DOHH2 (cell line): Measurements from ENCODE around the gene RAB11FIP5.

Experiments
- H3F3A ChIP-seq: fragments of 200-600 bp; sonication (generic), shearing (Covaris generic); 2 replicates; pipeline ENCODE4 v1.6.0; 2016; ENCODE audit warnings: antibody characterized with exemption, mild to moderate bottlenecking; ENCODE audit not compliant: control insufficient read depth, insufficient read depth
- H3K27ac ChIP-seq: fragments of 200-600 bp; sonication (generic); 2 replicates; pipeline ENCODE4 v1.5.1; 2014; ENCODE audit warnings: low read depth, mild to moderate bottlenecking, low read length, moderate library complexity
- H3K27me3 ChIP-seq: fragments of 200-600 bp; sonication (generic); 2 replicates; pipeline ENCODE4 v1.6.1; 2014; ENCODE audit warnings: mild to moderate bottlenecking, low read length, mixed read lengths; ENCODE audit not compliant: control insufficient read depth
- H3K36me3 ChIP-seq: fragments of 200-600 bp; sonication (generic); 2 replicates; pipeline ENCODE4 v1.6.1; 2014; ENCODE audit warnings: mild to moderate bottlenecking, low read length, moderate library complexity, mixed read lengths; ENCODE audit not compliant: control insufficient read depth
- H3K4me1 ChIP-seq: fragments of 200-600 bp; sonication (generic); 2 replicates; pipeline ENCODE4 v1.6.1; 2014; ENCODE audit warnings: mild to moderate bottlenecking, low read length, mixed read lengths; ENCODE audit not compliant: control insufficient read depth
- H3K4me2 ChIP-seq: fragments of 200-600 bp; sonication (generic); 2 replicates; pipeline ENCODE4 v1.6.0; 2014; ENCODE audit warnings: mild to moderate bottlenecking, low read length, moderate library complexity
- H3K4me3 ChIP-seq: fragments of 200-600 bp; sonication (generic); 2 replicates; pipeline ENCODE4 v1.5.1; 2014; ENCODE audit warnings: mild to moderate bottlenecking, low read length, mixed read lengths
- H3K79me2 ChIP-seq: fragments of 200-600 bp; sonication (generic); 2 replicates; pipeline ENCODE4 v1.6.1; 2014; ENCODE audit warnings: mild to moderate bottlenecking, low read length, mixed read lengths; ENCODE audit not compliant: control insufficient read depth
- H3K9me2 ChIP-seq: fragments of 200-600 bp; sonication (generic); replicated peaks from 2 replicates; pipeline ENCODE4 v1.6.1; 2014; ENCODE audit warnings: mild to moderate bottlenecking, low read length, mixed read lengths; ENCODE audit not compliant: control insufficient read depth
- H3K9me3 ChIP-seq: fragments of 200-600 bp; sonication (generic); 2 replicates; pipeline ENCODE4 v1.6.1; 2014; ENCODE audit warnings: antibody characterized with exemption, low read length, mixed read lengths; ENCODE audit not compliant: control insufficient read depth, insufficient read depth
- H4K20me1 ChIP-seq: fragments of 200-600 bp; sonication (generic); 2 replicates; pipeline ENCODE4 v1.6.0; 2014; ENCODE audit warnings: low read depth, mild to moderate bottlenecking, antibody characterized with exemption, low read length, moderate library complexity; ENCODE audit not compliant: control insufficient read depth, insufficient read depth
- EZH2phosphoT487 ChIP-seq: fragments of 200-600 bp; sonication (generic); IDR thresholded peaks from 2 replicates; pipeline ENCODE4 v1.6.1; 2017; ENCODE audit warnings: borderline replicate concordance, mild to moderate bottlenecking, antibody characterized with exemption, low read length, moderate library complexity, mixed read lengths
- TF ChIP-seq, protein P1 (sequence below): fragments of 200-600 bp; sonication (generic); IDR thresholded peaks from one replicate; pipeline ENCODE4 v1.5.1; 2014; ENCODE audit warnings: antibody characterized with exemption, mild to moderate bottlenecking, low read depth, low read length; ENCODE audit not compliant: poor library complexity, severe bottlenecking

RAB11FIP5 gene

DNA sequence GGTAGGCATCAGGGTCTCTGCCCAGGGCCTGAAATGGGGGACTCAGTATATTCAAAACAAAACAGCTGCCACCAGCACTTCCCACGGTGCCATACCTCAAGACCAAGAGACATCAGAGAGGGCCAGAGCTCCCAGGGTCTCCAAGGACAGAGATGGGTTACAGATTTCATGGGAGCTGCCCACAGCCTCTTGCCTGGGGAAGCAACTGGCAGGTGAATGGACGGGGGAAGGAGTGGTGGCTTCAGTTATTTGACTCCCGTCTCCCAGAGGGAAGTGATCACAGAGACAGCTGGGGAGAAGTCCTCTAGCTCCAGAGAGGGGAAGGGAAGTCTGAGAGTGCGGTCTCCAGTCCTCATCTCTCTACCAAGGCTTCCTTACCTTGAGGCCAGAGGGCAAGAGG, 25.4 kb downstream of the RAB11FIP5 start:
- no peak overlapping the region for H3K4me2 ChIP-seq
- TF ChIP-seq EZH2phosphoT487 = no peak
- TF ChIP-seq, protein P1, sequence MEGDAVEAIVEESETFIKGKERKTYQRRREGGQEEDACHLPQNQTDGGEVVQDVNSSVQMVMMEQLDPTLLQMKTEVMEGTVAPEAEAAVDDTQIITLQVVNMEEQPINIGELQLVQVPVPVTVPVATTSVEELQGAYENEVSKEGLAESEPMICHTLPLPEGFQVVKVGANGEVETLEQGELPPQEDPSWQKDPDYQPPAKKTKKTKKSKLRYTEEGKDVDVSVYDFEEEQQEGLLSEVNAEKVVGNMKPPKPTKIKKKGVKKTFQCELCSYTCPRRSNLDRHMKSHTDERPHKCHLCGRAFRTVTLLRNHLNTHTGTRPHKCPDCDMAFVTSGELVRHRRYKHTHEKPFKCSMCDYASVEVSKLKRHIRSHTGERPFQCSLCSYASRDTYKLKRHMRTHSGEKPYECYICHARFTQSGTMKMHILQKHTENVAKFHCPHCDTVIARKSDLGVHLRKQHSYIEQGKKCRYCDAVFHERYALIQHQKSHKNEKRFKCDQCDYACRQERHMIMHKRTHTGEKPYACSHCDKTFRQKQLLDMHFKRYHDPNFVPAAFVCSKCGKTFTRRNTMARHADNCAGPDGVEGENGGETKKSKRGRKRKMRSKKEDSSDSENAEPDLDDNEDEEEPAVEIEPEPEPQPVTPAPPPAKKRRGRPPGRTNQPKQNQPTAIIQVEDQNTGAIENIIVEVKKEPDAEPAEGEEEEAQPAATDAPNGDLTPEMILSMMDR = no peak
- no peaks in the 10 kb centered on the region for H3K9me2 ChIP-seq
- H3K27me3 ChIP-seq = 0 out of 2 replicates have a peak, but pooled peaks cover 4% of the 10 kb centered on the region
- no peaks in the 10 kb centered on the region for H3K36me3 ChIP-seq
- no peak overlapping the region for H3K4me3 ChIP-seq
- H3F3A ChIP-seq = no peaks in the 10 kb centered on the region
- H3K27ac ChIP-seq = no peak overlapping the region
- no peaks in the 10 kb centered on the region for H3K9me3 ChIP-seq
- H4K20me1 ChIP-seq = no peaks in the 10 kb centered on the region
- no peaks in the 10 kb centered on the region for H3K4me1 ChIP-seq
- H3K79me2 ChIP-seq = no peaks in the 10 kb centered on the region

- Histone ChIP-seq H3K9me2 (no peaks in the 10 kb centered on the region), H3K4me2 (no peak overlapping the region), H4K20me1 (no peaks in the 10 kb centered on the region), H3K27ac (no peak overlapping the region), H3K79me2 (no peaks in the 10 kb centered on the region), H3K9me3 (no peaks in the 10 kb centered on the region), H3K4me1 (no peaks in the 10 kb centered on the region), H3K4me3 (no peak overlapping the region), H3K27me3 (peaks cover 10% of the 10 kb centered on the region; the same call in 1 of the 2 replicates), H3K36me3 (no peaks in the 10 kb centered on the region), H3F3A (no peaks in the 10 kb centered on the region)
- TF ChIP-seq, protein P1 = peak; percentile 88
- TF ChIP-seq EZH2phosphoT487 = no peak
These were observed 27.1 kb downstream of the RAB11FIP5 start for GRCh38 chr2:73085691-73086090.

- no peaks in the 10 kb centered on the region for H3K36me3 ChIP-seq
- H3K27me3 ChIP-seq = peaks cover 16% of the 10 kb centered on the region; the same call in 1 of the 2 replicates
- no peak overlapping the region for H3K4me2 ChIP-seq
- no peaks in the 10 kb centered on the region for H3K9me3 ChIP-seq
- TF ChIP-seq EZH2phosphoT487 = no peak
- TF ChIP-seq, protein P1 = no peak
- H3K4me3 ChIP-seq = no peak overlapping the region
- H3K9me2 ChIP-seq = no peaks in the 10 kb centered on the region
- no peaks in the 10 kb centered on the region for H3K4me1 ChIP-seq
- H3K79me2 ChIP-seq = no peaks in the 10 kb centered on the region
- no peaks in the 10 kb centered on the region for H4K20me1 ChIP-seq
- no peaks in the 10 kb centered on the region for H3F3A ChIP-seq
- no peak overlapping the region for H3K27ac ChIP-seq
These were observed 27.8 kb downstream of the RAB11FIP5 start for GRCh38 chr2:73084971-73085370.
